GM18519 (cell line): ENCODE measurements around the gene CYP4V2.
A peak's percentile ranks its signal among the peaks of the same experiment; 100 is the strongest.

Experiments
- ATAC-seq: cut with Tn5 transposase; IDR thresholded peaks from one replicate; pipeline ENCODE4 v1.9.1; 2021; ENCODE audit warnings: mild to moderate bottlenecking, moderate library complexity; ENCODE audit not compliant: unreplicated experiment, low FRiP score

The CYP4V2 gene

DNA sequence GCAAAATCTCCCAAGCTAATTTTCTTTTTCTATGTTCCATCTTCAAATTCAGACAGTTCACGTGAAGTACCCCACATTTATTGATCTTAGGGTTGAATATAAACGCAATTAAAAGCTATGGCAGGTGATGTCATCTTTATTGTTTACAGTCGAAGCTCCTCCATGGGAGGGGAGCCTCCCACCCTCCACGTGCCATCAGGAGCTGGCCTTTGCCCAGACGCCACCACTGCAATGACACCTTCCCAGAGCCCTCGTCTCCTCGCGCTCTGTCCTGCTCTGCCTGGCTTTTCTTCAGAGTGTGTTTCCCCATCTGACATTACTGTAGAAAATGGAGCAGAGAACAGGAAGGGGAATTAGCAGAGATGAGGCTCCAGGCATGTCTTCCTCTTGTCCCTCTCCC lies 18.8 kb upstream of the CYP4V2 start:
- ATAC-seq, result no peak

DNA sequence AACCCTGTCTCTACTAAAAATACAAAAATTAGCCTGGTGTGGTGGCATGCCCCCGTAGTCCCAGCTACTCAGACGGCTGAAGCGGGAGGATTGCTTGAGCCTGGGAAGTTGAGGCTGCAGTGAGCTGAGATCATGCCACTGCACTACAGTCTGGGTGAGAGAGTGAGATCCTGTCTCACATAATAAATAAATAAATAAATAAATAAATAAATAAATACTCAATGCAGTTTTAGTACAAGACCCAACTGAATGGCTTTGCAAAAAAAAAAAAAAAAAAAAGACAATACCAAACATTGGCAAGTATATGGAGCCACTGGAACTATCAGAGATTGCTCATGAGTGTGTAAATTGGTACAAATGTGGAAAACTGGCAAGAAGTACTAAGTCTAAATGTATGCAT lies 3.3 kb upstream of the CYP4V2 start:
- no peak for ATAC-seq

DNA sequence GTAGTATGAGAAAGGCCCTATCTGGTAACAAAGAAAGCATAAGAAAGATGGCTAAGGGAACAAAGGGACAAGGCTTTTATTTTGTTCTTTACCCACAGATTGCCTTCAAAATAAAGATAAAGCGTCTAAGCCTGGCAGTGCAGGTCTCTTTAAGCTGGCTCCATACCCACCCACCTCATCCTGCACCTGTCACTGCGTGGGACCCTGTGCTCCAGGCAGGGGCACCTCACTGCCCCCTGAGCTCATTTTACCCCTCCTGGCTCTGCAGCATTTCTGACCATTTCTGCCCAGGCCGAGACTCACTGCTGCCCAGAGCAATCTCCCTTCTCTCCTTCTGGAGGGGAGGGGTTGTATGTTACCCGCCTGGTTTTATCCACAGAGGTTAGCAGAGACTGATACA lies 1.7 kb upstream of the CYP4V2 start:
- ATAC-seq, result no peak

DNA sequence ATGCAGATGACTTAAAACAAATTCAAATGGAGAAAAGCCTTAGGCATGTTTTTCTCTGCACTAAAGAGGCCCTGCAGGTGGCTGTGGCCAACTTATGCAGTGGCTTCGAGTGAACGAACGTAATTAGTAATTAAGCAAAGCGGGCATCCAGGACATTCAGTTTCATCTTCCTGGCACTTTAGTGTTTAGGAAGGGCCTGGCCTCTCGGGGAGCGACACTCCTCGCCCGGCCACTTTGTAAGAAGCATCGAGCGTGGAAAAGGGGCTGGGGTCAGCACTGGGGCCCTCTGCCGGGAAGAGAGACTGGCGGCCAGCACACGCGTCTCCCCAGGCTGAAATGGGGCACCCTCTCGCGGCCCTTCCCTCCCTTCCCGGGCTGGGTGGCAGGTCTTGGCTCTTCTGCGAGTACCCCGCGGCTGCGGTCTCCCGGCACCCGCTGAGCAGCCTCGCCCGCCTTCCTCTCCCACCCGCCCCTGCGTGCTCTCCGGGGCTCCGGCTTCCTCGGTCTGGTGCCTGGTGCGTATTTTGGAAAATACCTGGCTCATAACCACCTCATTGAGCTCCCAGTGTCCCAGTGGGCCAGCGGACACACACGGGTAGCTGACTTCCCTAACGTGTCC lies 677 bp upstream of the CYP4V2 start:
- ATAC-seq, result peak; percentile 12

DNA sequence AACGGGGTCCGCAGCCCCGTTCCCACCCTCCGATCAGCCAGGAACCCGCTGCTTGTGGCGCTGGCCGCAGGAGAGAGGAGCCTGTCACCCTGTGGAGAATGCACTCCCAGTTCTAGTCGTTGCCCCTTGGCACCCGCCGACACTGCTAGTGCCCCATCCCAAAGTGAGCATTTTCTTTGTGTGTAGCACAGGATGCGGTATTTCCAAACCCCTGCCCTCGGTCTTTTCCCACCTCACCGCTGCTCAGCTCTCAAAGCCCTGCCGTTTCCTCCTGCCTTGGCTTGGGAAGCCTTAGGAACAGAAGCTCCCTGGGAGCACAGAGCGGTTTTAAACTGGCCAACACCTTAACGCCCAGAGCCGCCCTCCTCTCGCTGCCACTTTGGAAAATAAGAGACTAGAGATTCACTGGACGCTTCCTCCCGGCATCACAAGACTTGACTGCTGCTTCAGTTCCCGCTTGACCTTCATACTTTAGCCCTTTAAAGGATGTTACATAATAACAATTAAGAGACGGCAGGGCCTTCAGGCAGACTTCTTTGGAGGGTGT lies 772 bp downstream of the CYP4V2 start:
- no peak for ATAC-seq

DNA sequence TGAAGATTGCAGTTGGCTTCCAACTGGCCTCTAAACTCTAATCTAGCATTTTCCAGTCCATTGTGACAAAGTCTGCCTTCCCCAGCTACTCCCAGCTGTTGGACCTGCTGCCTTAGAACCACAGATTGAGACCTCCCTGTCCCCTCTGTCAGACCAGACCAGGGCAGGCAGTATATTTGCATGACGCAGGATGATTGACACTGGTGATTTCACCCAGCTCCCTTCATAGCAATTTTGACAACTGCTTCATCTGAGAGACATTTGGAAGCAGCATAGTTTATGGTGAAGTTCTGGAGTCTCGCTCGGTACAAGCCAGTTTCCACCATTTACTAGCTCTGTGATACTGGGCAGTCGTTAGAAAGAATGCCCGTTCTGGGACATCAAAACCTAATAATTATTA lies 2.5 kb downstream of the CYP4V2 start:
- no peak for ATAC-seq

DNA sequence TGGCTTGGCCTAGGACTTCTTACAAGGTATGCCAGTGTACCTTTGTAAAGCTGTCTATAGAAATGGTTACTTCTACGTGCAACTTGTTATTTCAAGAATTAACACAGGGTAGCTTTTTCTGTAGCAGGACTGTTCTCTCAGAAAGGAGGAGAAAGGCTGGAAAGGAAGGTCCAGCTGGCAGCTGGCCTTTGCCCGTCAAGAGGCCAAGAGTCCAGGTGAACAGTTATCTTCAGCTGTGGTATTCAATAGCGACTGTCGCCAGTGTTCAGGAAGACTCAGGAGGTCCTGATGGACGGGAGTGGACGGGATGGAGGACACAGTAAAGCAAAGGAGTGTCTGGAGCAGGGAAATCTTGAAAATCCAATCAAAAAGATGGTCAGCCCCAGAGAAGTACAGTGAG lies 4.7 kb downstream of the CYP4V2 start:
- ATAC-seq, result no peak

DNA sequence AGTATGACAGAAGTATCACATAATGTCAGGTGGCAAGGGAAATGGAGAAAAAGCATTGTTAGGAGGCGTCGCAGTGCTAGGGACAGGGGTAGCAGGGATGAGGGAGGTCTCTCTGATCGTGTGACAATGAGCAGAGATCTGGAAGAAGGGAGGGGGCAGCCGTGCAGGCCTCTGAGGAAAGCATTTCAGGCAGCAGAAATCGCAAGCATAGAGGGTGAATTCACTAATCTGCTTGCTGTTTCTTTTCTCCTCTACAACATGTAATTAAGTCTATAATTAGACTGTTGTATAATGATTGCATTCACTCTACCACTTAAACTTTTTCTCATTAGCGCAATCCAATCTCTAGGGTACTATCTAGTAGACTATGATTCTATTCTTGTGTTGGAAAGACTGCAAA lies 9.1 kb downstream of the CYP4V2 start:
- no peak for ATAC-seq

DNA sequence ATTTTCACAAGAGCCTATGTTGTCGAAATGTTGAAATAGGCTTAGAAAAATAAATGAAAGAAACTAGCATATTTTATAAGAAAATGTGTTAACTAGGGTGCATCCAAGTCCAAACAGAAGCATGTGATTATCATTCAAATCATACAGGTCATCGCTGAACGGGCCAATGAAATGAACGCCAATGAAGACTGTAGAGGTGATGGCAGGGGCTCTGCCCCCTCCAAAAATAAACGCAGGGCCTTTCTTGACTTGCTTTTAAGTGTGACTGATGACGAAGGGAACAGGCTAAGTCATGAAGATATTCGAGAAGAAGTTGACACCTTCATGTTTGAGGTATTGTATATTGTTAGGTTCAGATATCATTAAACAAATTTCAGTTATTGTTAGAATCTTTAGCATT lies 9.6 kb downstream of the CYP4V2 start:
- ATAC-seq, result no peak

DNA sequence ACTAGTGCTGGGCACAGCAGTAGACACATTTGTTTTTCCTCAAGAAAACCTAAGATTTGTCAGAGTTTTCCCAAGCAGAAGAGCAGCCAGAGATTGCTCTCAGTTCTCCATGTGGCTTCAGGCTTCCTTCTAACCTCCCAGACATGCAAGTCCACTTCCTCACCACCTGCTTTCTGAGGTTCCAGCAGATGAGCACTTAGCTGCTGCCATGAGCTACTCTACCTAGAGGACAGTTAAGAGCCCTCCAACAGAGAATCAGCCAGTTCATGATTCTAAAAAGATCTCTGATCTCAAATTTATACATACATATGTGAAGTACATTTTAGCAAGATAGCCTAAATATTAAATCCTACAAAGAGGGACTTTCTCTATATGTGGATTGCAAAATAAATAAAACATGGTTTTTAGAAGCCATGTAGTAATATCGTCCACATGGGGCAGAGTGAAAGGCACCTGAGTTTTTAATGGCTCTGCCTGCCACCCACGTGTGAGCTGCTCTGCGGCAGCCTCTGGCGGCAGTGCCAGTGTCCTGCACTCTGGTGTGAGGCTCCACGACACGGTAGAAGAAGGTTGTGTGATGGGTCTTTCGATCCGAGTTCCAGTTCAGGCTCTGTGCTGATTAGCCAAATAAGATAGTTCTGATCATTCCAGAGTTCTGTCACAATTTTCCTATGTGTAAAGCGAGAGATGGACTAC lies 10.3 kb downstream of the CYP4V2 start:
- ATAC-seq, result peak; percentile 90

DNA sequence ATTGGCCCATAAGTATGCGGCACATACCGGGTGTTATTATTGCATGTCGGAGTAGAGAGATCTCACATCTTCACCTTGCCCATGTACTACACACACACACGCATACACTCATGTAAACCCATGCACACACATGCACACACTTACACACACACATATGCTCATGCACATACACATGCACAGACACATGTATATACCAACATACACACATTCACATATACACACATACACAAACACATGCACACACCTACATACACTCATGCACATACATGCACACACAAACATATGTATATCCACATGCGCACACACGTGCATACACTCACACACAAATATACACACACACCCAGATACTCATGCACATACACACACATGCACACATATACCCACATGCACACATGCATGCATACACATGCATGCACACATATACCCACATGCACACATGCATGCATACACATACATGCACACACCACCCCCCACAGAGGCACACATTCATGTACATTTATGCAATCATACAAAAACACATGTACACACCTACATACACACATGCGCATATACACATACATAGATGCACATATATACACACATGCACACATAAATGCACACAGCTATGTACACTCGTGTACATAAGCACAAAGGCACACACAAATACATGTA lies 11.2 kb downstream of the CYP4V2 start:
- ATAC-seq, result no peak

DNA sequence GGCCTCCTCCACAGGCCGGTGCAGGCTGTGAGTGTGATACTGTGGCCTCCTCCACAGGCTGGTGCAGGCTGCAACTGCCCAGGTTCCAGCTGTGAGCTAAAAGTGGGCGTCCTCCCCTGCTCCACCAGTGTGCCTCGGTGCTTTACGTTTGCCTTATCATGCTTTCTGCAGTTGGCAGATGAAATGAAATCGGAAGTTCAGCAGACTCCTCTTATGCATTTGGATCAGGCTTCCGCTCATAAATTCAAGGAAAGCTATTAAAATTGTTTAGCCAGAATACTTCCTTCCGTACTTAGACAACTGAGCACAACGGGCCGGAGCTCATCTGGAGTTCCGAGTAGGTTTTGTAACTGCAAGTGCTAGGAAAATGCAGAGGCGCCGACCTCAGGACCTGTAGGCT lies 12.0 kb downstream of the CYP4V2 start:
- ATAC-seq, result no peak

DNA sequence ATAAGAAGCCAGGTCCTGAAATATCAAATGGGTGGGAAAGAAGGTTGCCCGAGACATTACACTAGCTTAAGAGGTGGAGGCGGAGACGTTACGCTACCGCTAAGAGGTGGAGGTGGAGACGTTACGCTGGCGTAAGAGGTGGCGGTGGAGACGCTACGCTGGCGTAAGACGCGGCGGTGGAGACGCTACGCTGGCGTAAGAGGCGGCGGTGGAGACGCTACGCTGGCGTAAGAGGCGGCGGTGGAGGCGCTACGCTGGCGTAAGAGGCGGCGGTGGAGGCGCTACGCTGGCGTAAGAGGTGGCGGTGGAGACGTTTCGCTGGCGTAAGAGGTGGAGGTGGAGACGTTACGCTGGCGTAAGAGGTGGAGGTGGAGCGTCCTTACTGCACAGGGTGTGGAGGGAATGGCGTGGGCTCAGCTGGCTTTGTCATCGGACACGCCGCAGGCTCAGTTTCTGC lies 12.8 kb downstream of the CYP4V2 start:
- peak; percentile 48 for ATAC-seq

DNA sequence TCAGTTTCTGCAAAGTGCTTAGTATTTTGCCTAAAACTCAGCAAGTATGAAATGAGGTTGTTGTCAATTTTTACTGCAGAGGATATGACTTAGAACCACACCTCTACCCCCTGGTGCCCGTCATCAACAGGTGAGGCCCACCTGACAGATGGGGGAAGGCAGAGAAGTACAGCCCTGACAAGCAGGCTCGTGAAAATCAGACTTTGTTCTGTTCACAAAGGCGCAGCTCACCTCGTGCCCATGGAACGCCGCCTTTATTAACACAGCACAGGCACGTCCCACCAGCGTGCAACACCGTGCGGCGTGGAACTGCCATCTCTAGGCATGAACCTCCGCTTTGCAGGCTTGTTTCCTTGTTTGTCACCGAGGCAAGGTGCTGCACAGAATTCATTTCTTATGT lies 13.3 kb downstream of the CYP4V2 start:
- no peak for ATAC-seq

DNA sequence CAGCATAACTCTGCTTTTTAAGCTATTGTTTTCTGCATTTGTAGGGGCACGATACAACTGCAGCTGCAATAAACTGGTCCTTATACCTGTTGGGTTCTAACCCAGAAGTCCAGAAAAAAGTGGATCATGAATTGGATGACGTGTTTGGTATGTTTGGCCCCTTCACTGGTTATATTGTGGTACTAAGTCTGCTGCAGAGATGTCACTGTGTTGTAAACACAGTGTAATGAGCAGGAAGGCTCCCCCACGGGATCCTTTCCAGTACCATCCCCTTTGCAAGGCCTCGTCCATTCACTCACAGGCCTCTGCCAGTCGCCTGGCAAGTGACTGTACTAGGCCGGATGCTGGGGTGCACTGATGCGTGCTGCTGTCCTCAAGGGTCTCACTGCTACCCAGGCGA lies 13.8 kb downstream of the CYP4V2 start:
- ATAC-seq, result no peak

DNA sequence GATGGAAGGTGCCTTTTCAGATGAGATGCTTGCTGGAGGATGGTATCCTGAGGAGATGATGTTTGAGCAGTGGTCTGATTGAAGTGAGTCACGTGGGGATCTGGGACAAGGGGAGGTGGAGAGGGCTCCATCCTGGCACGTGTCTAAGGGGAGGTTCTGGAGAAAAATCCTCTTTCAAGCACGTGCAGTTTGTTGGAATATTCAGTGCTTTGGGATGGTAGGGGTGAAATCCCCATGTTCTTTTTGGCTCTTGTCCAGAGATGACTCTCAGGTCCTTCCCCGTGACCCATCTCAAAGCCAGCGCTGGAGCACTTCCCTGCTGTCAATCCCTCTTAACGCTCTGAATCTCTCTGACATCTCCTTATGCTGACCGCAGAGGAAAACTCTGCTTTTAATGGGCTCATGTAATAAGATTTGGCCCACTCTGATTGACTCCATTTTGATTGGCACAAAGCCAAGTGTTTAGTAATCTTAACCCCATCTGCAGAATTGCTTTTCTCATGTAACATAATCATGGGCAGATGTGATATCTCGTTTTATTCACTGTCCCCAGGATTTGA lies 25.2 kb downstream of the CYP4V2 start:
- no peak for ATAC-seq

DNA sequence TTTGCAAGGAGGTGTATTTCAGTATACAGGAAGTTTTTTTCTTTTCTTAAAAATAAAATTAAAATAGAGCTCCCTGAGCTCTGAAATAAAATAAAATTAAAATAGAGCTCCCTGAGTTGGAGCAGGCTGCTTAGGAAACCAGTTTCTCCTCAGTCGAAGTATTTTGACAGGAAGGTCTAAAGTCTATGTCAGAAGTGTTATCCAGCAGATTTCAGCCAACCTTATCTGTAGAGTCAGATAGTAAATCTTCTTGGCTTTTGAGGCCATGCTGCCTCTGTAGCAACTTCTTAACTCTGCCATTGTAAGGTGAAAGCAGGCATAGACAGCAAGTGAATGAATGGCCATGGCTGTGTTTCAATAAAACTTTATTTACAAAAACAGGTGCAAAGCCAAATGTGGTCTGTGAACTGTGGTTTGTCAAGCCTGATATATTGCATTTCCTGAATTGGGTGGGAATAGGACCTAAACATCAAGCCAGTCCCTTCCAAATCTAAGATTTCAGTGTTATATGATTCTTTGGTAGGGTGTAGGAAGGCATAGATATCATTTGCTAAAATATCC lies 26.4 kb downstream of the CYP4V2 start:
- no peak for ATAC-seq

DNA sequence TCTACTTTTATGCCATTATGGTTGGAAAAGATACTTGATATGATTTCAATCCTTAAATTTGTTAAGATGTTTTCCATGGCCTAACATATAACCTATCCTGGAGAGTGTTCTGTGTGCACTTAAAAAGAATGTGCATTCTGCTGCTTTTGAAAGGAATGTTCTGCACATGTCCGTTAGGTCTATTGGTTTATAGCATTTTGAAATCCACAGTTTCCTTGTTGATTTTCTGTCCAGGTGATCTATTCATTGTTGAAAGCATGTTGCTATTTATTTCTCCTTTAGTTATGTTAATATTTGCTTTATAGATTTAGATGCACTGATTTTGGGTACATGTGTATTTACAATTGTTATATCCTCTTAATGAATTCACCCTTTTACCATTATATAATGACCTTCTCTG lies 30.3 kb downstream of the CYP4V2 start:
- no peak for ATAC-seq

DNA sequence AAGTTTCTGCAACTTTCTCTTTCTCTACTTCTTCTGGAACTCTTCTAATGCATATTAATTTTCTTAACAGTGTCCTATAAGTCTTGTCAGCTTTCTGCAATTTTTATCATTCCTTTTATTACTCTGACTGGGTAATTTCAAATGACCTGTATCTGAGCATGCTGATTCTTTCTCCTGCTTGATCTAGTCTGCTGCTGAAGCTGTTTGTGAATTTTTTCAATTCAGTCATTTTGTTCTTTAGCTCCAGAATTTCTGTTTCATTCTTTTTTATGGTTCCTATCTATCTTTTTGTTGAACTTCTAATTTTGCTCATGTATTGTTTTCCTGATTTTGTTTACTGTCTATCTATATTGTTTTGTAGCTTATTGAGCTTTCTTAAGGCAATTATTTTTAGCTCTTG lies 34.5 kb downstream of the CYP4V2 start:
- no peak for ATAC-seq

DNA sequence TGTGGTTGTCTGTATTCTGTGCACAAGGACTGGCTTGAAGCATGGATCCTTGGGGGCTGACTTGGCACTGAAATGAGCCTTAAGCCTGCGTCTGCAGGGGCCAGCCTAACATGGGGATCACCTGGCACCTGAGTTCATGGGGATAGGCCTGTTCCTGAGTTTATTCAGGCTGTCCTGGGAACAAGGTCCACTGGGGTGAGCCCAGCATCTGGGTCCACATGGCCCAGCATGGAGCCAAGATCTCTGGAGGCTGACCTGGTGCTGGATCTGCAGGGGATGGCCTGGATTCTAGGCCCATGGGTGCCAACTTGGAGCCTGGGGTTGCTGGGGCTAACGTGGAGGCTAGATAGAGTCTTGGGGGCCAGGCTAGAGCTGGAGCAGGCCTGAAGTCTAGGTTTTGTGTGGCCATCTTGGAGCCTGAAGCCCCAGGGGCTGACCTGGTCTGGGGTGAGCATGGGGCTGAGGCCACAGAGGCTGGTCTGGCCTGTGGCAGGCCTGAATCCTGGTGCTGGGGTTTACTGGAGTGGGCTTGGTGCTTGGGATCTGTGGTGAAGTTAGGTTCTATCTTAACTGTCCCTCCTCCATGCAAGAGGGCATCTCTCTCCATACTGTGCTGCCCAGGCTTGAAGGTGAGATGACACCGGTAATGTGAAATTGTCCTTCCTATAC lies 35.3 kb downstream of the CYP4V2 start:
- no peak for ATAC-seq

DNA sequence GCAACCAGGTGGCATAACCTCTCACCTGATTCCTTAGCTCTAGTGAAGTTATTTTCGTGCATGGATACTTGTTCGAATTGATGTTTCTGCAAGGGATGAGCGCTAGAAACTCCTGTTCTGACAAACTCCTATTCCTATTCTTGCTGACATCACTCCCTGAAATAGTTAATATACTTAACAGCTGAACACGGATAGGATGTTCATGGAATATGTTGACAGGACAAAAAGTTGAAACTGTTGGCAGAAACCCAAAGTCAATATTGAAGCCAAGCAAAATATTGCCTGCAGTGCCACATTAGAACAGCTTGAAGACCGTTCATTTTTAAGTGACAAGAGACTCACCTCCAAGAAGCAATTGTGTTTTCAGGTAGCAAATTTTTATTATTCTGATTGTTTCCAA lies 35.9 kb downstream of the CYP4V2 start, which contains the start of gene KLKB1:
KLKB1 (plus strand) TSS at position 287 of the 400 bp plus-strand sequence. CDS start 689 bp downstream, outside the sequence.
- no peak for ATAC-seq
